Measurements from ENCODE around the gene RALGAPA1.

The RALGAPA1 gene

GRCh38 chr14:35760143-35760542, 49.0 kb downstream of the RALGAPA1 start:
- no peak overlapping the region for H3K27ac ChIP-seq (replicated peaks)
- no peak overlapping the region for H3K4me3 ChIP-seq (replicated peaks; ENCODE audit: insufficient read depth, low read length)
- TF ChIP-seq REST (IDR thresholded peaks at IDR 0.05; ENCODE audit: insufficient replicate concordance, low read depth) (no peak), SPI1 (IDR thresholded peaks at IDR 0.05; ENCODE audit: borderline replicate concordance, low read depth) (no peak), POLR2AphosphoS5 (IDR thresholded peaks at IDR 0.05; ENCODE audit: low read depth) (no peak), GABPA (IDR thresholded peaks at IDR 0.05; ENCODE audit: low read depth) (no peak), CTCF (IDR thresholded peaks at IDR 0.05; ENCODE audit: insufficient read depth, low read length) (no peak)
- H3K27me3 ChIP-seq (ENCODE audit: insufficient read depth, poor library complexity, severe bottlenecking), result no peaks in the 10 kb centered on the region
- no peak for DNase-seq (ENCODE audit: low read depth in 1 of 2, low spot score in 1 of 2)

DNA sequence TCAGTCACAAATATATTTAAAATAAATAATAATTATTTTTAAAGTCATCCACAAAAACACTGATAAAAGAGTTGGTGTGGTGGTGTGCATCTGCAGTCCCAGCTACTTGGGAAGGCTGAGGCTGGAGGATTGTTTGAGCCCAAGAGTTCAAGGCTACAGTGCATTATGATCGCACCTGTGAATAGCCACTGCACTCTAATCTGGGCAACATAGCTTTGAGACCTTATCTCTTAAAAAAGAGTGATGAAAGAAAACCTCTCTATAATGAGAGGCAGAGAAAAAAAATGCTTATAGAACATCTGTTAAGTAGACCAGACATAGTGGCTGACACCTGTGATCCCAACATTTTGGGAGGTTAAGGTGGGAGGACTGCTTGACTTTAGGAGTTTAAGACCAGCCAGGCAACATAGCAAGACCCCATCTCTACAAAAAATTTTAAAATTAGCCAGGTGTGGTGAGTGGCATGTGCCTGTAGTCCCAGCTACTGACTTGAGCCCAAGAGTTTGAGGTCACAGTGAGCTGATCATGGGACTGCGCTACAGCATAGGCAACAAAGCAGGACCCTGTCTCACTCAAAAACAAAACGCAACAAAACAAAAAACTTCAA, 50.5 kb downstream of the RALGAPA1 start:
- H3K4me3 ChIP-seq (replicated peaks; ENCODE audit: insufficient read depth, low read length), result no peak overlapping the region
- no peak for TF ChIP-seq POLR2AphosphoS5 (IDR thresholded peaks at IDR 0.05; ENCODE audit: low read depth)
- TF ChIP-seq CTCF (IDR thresholded peaks at IDR 0.05; ENCODE audit: insufficient read depth, low read length), result no peak
- no peak for TF ChIP-seq GABPA (IDR thresholded peaks at IDR 0.05; ENCODE audit: low read depth)
- no peak for TF ChIP-seq SPI1 (IDR thresholded peaks at IDR 0.05; ENCODE audit: borderline replicate concordance, low read depth)
- no peak for TF ChIP-seq REST (IDR thresholded peaks at IDR 0.05; ENCODE audit: insufficient replicate concordance, low read depth)
- no peaks in the 10 kb centered on the region for H3K27me3 ChIP-seq (ENCODE audit: insufficient read depth, poor library complexity, severe bottlenecking)
- no peak for DNase-seq (ENCODE audit: low read depth in 1 of 2, low spot score in 1 of 2)
- H3K27ac ChIP-seq (replicated peaks), result no peak overlapping the region

GRCh38 chr14:35754671-35755070, 54.4 kb downstream of the RALGAPA1 start:
- no peak for DNase-seq (ENCODE audit: low read depth in 1 of 2, low spot score in 1 of 2)
- H3K27ac ChIP-seq (replicated peaks), result no peak overlapping the region
- H3K4me3 ChIP-seq (replicated peaks; ENCODE audit: insufficient read depth, low read length), result no peak overlapping the region
- TF ChIP-seq POLR2AphosphoS5 (IDR thresholded peaks at IDR 0.05; ENCODE audit: low read depth) (no peak), CTCF (IDR thresholded peaks at IDR 0.05; ENCODE audit: insufficient read depth, low read length) (no peak), REST (IDR thresholded peaks at IDR 0.05; ENCODE audit: insufficient replicate concordance, low read depth) (no peak), GABPA (IDR thresholded peaks at IDR 0.05; ENCODE audit: low read depth) (no peak), SPI1 (IDR thresholded peaks at IDR 0.05; ENCODE audit: borderline replicate concordance, low read depth) (no peak)
- H3K27me3 ChIP-seq (ENCODE audit: insufficient read depth, poor library complexity, severe bottlenecking), result no peaks in the 10 kb centered on the region
